Germinal center (tissue), 1 donor: Measurements from ENCODE around the gene IFNA17.
"Not testable (repeated sequence)": the region's sequence is repeated elsewhere in the genome, so short reads cannot be mapped to it uniquely, and the experiment has no call there.

Experiments used
- DNase-seq: peaks from one replicate; pipeline ENCODE4 v3.0.0; 2012; ENCODE audit warnings: mixed read lengths, low spot score

IFNA17 gene

DNA sequence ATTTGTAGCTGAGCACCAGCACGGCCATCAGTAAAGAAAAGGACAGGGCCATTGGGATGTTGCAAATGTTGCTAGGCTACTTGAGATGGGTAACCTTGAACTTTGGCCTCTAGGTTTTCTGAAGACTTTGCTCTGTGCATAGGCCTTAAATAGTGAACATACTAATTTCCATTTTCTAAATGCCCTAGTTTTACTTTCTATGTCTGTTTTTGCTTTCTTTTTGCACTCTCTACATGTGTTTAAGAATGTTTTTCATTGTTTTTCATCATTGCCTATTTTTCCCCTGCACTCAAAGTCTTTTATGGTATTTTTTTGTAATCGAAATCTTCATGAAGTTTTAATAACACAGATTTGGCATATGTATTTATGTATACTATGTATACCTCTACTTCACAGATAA is at the start of gene IFNA17:
IFNA17 (minus strand) TSS at position 101 of the 400 bp plus-strand sequence; CDS start at position 52, 49 bp downstream.
- no peak for DNase-seq

DNA sequence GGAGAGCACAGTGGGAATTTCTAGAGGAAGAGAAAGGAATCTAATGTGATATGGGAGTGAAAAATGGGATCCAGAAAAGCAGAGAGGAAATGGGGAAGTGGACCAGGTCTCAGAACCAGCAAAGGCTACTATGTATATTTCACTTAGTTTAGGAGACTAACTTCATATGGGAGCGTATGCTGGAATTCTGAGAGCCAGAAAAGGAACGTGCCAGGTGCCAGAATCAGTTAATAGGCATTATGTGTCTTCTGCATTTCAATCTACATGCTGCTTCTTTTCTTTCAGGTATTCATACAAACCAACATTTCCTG is 40.3 kb upstream of the IFNA17 start:
- DNase-seq = no peak

DNA sequence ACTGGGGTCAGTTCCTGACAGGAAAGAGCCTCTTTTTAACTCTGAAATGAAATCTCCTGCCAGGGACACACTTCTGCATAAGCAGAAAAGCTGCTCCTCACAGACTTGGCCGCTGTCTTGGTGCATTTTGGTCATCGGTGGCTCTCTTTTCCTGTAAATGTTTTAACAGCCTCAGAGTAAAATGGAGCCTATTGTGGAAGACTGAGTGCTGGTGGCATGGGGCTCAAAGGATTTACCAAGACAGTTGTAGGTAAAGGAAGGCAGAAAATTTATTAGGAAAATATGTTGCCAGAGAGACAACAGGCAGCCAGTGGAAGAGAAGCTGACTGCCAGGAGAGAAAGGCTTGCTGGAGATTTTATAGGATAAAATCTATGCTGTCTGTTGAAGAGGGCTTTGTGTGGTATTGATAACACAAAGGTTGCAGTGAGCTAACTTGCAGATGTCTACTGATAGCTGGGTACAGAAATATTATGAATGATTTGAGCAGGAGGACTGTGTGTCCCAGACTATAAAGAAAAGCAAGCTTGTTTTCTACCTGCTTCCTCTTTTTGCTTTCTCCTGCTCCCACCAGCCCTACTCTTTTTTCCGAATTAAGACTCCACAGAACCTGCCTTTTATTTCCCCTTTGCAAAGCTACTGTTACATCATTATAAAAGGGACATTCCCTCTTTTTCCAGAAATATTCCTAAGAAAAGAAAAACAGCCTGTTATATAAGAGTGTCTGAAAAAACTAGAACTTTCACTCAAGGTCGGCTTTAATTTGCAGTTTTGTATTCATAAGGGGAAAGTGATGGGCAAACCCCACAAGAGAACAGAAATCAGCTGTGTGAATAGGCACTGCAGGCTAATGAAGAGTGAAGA is 39.7 kb upstream of the IFNA17 start:
- DNase-seq = no peak

DNA sequence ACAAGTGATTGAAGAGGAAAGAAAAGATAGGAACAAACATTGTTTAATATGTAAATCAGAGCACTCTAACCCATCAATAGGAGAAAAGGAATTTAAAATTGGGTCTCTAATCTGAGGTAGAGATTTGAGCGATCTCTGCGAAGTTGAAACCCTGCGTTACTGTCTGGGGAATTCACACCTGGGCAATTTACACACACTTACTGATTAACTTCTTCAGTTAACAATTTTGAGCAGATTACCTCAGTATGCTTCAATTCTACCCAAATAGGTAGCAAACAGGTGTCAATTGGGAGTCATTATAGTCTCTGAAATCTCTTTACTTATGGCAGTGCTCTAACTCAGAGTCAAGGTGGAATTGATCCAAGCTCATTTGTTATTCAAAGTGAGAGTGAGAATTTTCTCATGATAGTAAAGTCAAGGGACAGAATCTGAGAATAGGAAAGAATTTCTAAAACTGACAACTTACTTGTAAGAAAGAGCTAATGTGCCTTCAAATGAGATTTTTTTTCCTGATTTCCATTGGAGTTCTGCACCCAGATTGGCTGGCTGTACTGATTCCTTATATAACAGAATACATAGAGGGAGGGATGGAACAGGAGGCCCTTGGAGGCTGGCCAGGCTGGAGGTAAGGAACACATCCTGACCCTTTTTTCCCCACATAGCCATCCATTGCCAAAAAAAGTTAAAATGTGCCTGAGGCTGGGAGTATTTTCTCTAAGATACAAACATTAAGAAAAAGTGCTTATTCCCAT is 38.9 kb upstream of the IFNA17 start:
- no peak for DNase-seq

DNA sequence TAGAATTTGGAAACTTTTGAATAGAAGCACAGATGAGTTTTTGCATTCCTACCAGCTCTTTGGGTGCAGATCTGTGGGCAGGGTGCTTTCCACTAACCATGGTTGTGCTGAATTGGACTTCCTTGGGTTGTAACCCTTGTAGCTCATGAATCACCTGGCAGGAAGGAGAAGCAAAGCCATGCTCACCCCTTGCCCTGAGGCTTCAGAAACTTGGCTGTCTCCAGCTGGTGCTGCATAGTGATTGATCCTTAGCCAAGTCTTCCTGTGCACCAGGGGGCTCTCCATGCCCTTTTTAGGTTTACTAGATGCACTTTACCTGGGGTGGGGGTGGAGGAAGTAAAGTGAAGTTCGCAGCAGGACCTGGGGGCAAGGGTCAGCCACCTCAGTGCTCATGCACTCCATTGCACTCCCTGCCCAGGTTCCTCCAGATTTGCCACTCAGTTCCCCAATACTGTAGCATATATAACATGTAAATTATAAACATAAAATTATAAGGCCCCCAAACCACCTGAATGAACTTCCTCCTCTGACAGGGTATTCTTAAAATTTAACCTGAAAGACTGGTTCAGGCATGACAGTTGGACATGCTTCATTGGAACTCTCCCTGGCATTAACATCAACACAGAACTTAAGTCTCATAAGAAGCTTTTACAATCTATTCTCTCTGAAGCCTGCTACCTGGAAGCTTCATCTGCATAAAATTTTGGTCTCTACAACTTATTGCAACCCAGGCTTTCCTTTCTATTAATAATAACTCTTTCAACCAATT is 37.6 kb upstream of the IFNA17 start:
- DNase-seq = no peak

DNA sequence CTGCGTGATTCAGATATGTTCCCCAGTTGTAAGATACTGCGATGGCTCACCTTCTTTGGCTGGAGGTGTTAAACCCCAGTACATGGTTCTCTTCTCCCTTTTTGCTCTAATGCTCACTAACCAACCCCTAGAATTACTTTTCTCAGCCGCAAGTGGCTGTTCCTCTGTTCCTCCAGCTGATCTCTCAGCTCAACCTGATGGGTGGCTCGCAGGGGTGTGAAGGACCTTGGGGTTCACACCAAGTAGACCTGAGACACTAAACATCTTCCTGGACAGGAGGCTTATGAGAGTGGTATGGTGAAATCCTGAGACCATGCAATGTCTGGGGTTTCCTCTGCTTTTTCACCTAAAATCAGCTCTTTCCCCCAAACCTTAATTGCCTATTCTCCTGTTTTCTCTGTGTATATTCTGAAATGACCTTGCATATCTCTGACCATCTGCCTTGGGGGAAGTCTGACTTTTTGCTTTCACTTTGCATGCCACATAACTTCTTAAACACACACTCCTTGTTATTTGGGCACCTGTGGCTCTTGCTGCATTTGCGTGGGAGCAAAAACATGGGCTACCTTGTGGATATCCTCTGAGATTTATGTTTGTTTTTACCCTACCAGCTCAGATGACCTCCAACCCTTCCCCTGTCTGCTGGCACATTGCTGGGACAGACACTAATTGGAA is 27.7 kb upstream of the IFNA17 start:
- no peak for DNase-seq

DNA sequence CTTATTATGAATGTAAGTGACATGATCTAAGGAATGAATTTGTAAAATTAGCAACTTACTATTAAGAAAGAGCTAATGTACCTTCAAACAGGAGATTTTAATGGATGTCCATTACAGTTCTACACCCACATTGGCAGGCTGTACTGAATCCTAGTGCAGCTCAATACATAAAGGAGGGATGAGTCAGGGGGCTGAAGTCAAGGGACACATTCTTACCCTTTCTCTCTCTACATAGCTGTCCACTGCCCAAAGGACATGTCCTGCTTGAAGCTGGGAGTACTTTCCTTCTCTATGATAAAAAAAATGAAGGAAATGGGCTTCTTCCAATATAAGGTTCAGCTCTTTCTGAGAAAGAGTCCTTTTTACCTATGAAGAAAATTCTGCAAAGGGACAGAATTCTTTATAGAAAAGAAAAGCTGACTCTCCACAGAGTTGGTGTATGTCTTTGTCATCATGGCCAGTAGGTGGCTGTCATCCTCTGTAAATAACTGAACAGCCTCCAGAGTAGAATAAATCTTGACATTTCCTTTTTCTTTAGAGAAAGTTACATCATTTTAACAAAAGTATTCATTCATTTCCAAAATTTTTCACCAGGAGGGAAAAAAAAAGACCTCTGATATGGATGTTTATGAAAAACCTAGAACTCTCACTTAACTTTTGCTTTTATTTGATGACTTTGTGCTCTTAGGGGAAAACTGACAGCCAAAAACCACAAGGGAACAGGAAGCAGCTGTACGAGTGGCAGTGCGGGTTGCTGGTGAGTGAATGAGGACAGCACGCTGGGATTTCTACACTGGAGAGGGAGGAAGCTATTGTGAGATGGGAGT is 24.9 kb upstream of the IFNA17 start:
- no peak for DNase-seq

DNA sequence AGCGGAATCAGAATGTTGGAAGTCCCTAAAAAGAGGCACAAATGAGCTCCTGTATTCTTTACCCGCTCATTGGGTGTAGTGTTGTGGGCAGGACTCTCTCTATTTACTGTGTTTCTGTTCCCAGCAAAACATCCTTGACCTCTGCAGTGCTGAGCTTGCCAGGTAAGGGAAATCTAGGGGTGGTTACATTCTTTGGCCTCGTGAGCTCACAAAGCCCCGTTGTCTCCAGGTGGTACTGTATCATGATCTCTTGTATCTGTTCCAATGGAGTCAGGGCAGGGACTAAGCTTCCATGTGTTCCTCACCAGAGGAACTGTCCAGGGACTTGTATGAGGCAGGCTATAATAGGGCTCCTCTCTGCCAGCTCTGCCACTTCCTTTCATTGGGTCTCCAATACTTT is 23.6 kb upstream of the IFNA17 start:
- DNase-seq = no peak

DNA sequence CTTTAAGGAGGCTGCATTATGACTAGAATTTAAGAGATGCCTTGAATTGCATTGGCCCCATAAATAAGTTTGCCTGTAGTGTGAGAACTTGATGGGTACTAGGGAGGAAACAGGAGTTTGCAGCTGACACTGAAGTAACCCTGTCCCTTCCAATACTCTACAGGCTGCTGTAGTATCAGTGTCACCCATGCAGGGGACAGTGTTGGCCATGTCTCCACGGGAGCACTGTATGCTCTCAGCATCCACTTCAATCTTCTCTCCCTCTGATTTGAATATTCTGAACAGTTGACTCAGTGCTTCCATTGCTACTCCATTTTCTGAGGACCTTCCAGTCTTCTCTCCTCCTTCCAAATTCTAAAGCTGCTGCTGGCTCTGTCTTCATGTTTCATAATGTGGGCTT is 23.2 kb upstream of the IFNA17 start:
- no peak for DNase-seq

DNA sequence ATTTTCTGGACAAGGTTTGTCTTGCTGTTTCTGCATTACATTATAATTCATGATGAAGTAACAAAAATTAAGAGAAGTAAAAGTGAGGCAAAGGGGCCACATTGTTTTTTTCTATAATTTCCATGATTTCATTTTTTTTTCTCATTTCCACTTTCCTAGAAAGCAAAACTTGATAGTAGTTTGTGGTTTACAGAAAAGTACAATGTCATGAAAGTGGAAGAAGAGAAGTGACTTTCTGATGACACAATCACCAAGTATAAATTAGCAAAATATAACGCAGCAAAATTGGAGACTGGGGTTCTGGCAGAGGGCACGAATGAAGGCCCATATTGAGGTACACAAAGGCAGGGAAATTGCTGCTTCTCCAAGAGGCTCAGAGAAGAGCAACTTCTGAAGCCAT is 16.8 kb upstream of the IFNA17 start:
- DNase-seq = no peak

DNA sequence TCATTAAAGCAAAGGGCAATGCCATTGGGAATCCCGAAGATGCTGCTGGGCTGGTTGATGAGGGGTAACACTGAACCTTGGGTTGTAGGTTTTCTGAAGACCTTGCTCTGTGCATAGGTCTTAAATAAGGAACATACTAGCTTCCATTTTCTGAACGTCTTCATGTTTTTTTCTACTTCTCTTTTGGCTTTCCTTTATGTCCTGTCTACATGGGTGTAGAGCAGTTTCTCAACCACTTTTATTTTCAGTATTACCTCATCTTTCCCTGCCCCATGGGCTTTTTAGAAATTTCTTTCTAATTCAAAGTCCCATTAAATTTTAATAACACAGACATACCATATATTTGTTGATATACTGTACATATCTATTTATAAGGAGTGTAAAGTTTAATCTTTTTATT is 11.9 kb upstream of the IFNA17 start, which contains the start of gene IFNA14:
IFNA14 (minus strand) TSS at position 95 of the 400 bp plus-strand sequence; CDS start at position 25, 70 bp downstream.
- no peak for DNase-seq

DNA sequence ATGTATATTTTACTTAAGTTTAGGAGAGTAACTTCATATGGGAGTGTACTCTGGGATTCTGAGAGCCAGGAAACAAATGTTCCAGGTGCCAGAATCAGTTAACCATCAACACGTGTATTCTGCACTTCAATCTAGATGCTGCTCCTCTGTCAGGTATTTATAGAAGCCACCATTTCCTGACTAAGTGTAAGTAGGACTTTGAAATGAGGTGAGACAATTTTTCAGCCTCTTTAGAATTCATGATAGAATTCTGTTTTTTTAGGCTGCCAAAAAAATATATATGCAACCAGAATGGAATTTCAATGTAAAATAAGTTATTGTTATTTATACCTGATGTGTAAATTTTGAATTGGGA is 8.3 kb upstream of the IFNA17 start:
- DNase-seq = not testable (repeated sequence)

DNA sequence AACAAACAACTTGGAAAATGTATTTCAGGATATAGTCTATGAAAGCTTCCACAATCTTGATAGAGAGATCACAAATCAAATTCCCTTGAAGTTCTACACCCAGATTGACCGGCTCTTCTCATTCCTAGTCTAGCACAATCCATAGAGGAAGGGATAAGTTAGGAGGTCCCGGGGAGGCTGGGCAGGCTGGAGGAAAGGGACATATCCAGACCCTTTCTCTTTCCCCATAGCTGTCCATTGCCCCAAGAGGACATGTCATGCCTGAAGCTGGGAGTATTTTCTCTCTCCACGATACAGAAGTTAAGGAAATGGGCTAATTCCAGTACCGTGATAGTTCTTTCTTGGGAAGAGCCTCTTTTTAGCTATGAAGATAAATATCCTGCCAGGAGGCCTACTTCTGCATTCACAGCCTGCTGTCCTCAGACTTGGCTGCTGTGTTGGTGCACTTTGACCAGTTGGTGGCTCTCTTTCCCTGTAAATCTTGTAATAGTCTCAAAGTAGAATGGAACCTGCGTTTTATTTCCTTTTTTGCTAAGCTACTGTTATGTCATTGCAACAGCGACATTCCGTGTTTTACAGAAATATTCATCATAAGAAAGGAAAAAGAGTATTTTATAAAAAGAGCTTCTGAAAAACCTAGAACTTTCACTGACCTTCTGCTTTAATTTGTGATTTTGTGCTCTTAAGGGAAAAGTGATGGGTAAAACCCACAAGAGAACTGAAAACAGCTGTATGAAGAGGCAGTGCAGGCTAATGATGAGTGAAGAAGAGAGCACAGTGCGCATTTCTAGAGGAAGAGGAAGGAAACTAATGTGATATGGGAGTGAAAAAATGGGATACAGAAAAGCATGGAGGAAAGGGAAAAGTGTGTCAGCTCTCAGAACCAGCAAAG is 7.7 kb upstream of the IFNA17 start:
- not testable (repeated sequence) for DNase-seq

DNA sequence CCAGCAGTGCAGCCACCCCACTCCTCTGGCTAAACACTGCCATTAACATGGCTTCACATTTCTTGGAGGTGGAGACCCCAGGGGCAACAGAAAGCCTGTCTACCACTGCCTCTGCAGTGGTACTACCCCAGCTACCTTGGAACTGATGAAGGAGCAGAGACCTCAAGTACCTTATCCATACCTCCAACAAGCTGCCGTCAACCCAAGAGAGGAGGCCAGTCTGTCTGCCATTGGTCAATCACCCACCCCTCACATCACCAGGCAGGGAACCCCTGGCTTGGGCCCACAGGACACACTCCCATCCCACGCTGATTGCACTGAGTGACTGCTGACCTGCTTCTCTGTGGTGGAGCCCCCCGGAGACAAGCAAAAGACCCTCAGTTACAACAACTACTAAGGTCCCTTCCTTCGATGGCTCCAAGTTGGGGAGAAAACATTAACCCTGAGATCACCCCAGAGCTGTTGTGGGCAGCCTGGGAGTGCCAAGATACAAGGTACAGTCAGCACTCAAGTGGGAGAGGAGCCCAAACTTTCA is 6.2 kb upstream of the IFNA17 start:
- no peak for DNase-seq

DNA sequence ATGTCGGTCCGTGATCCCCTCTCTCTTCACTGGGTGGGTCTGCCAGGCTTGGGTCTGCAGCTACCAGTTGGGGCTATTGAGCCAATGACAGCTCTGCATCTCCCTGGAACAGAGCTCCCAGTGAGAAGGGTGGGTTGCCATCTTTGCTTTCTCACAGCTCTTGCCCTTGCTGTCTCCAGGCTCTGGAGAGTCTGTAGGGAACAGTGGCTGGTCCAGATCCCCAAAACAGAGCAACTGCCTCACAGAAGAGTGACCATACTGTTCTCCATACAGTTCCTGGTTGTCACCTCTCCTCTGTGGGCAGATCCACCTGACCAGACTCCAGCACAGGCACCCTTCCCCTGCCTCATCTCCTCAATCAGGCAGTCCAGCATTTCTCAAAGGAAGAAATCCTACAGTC is 5.2 kb upstream of the IFNA17 start:
- DNase-seq = no peak

DNA sequence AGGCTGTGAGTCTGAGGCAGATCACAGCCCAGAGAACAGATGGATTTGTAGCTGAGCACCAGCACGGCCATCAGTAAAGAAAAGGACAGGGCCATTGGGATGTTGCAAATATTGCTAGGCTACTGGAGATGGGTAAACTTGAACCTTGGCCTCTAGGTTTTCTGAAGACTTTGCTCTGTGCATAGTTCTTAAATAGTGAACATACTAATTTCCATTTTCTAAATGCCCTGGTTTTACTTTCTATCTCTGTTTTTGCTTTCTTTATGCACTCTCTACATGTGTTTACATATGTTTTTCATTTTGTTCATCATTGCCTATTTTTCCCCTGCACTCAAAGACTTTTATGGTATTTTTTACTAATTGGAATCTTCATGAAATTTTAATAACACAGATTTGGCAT is 10.8 kb downstream of the IFNA17 start, which contains the start of gene IFNA16:
IFNA16 (minus strand) TSS at position 101 of the 400 bp plus-strand sequence; CDS start at position 95, 6 bp downstream.
- DNase-seq = not testable (repeated sequence)

DNA sequence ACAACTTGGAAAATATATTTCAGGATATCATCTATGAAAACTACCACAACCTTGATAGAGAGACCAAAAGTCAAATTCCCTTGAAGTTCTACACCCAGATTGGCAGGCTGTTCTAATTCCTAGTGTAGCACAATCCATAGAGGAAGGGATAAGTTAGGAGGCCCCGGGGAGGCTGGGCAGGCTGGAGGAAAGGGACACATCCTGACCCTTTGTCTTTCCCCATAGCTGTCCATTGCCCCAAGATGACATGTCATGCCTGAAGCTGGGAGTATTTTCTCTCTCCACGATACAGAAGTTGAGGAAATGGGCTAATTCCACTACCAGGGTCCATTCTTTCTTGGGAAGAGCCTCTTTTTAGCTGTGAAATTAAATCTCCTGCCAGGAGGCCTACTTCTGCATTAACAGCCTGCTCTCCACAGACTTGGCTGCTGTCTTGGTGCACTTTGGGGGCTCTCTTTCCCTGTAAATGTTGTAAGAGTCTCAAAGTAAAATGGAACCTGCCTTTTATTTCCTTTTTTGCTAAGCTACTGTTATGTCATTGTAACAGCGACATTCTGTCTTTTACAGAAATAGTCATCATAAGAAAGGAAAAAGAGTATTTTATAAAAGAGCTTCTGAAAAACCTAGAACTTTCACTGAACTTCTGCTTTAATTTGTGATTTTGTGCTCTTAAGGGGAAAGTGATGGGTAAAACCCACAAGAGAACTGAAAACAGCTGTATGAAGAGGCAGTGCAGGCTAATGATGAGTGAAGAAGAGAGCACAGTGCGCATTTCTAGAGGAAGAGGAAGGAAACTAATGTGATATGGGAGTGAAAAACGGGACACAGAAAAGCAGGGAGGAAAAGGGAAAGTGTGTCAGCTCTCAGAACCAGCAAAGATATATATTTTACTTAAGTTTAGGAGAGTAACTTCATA is 14.4 kb downstream of the IFNA17 start:
- DNase-seq = not testable (repeated sequence)

DNA sequence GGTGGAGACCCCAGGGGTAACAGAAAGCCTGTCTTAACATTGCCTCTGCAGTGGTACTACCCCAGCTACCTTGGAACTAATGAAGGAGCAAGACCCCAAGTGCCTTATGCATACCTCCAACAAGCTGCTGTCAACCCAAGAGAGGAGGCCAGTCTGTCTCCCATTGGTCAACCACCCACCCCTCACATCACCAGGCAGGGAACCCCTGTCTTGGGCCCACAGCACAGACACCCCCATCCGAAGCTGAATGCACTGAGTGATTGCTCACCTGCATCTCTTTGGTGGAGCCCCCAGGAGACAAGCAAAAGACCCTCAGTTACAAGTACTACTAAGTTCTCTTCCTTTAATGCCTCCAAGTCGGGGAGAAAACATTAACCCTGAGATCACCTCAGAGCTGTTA is 15.9 kb downstream of the IFNA17 start:
- DNase-seq = not testable (repeated sequence)

DNA sequence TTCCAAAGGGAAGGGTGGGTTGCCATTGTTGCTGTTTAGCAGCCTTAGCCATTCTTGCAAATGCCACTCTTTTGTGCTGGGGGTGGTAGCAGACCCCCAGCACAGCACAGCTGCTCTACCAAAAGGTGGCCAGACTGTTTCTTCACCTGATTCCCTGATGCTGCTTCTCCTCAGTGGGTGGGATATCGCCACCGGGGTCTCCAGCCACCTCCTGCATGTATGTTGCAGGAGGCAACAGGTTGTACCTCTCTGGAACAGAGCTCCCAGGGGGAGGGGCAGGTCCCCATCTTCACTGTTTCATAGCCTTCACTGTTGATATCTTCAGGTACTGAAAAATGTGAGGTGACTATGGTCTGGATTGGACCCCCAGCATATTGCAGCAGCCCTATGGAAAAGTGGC is 17.2 kb downstream of the IFNA17 start:
- not testable (repeated sequence) for DNase-seq
